Fibroblast of upper back skin (primary cell): ENCODE measurements around the gene DTNA.

Experiments used
- DNase-seq: peaks from one replicate; pipeline ENCODE4 v3.0.0-alpha.2; 2013

DTNA gene

DNA sequence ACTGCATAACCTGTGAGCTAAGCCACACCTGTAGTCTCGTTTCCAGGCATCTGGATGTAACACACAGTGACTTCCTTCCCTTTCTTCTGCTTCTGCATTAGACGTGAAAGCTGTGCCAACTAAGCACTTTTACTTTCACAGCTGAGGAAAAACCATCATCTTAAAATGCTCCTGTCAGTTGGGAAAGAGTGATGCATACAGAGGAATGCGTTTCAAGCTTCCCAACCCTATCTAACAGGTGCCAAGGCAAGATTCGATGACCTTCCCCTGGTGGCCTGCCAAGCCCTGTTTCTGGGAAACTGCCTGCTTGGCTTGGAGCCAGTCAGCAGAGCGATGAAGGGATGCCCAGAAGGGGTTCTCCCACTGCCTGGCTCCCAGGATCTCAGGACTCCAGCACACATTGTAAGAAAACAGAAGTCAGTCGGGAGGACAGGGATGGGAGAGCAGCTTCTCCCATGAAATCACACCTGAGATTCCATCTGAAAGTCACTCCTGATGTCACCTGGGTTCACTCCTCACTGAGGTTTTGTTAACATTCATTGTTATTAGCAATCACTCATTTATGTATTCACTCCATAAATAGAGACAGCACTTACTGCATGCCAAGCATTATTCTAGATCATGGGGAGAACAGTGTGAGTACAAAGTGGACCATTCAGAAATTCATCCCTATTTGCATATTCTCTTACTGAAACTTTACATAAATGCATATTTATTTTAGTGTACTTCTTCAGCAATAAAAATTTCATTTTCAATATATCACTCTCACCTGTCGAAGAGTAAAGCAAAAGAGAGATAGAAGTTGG is 64.1 kb downstream of the DTNA start:
- peak; percentile 39 for DNase-seq

DNA sequence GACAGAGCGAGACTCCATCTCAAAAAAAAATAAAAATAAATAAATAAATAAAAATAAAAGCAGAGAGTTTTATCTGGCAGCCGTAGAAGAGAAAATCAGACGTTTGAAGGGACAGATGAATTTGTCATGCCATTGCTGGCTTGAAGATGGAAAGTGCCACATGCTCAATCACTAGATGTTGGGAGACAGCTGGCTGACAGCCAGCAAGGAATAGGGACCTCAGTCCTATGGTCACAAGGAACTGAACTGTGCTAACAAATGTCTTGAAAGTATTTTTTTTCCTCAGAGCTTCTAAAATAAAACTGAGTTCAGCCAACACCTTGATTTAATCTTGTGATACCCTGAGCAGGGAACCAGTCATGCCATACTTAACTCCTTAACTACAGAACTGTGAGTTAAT is 65.4 kb downstream of the DTNA start:
- no peak for DNase-seq

DNA sequence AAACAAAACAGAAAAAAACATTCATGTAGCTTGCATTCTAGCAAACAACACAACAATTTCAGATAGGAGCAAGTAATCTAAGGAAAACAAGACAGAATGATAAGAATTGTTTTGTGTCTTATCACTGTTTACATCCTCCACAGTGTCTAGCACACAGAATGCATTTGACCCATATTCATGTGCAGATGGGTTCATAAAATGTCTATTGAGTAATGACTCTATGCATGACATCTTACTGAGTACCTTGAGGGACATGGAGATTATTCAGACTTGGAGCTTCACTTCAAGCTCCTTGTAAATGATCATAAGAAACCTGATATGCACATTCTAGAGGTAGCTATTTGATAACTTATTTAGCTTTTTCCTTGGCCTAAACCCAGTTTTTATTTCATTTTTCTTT is 69.0 kb downstream of the DTNA start:
- no peak for DNase-seq

DNA sequence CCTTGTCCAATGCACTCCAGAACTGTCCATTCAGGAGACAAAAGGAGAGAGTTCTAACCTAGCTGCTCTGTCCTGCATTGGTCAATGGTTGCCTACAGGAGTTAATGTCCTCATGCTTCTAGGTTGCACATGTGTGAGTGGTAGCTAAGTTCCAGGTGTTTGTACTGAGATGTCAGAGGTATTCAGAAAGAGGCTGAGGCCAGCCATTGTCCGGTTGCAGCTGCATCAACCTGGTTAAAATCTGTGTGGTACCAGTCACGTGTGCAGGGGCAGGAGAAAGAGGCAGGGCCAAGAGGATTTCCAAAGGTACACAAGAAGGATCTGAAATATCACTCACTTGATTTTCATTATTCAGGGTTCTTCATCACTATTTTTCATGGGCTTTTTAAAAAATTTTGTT is 70.8 kb downstream of the DTNA start:
- no peak for DNase-seq

DNA sequence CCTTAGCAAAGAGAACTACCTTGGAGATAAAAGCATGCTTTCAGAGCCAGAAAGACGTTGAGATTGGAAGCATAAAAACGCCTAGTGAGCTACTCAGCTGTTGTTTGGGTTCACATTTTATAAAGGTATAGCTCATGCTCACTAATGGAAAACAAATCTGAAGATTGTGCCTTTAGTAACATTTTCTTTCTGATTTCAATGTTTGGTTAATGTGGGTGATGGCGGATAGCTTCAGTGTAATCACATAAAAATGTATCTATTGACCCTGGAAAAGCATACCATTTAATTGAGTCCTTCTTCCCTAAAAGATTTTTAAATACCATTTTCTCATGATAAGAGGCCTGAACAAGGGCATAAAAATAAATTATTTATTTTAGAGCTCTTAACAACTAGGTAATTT is 73.4 kb downstream of the DTNA start:
- DNase-seq: peak; percentile 39

DNA sequence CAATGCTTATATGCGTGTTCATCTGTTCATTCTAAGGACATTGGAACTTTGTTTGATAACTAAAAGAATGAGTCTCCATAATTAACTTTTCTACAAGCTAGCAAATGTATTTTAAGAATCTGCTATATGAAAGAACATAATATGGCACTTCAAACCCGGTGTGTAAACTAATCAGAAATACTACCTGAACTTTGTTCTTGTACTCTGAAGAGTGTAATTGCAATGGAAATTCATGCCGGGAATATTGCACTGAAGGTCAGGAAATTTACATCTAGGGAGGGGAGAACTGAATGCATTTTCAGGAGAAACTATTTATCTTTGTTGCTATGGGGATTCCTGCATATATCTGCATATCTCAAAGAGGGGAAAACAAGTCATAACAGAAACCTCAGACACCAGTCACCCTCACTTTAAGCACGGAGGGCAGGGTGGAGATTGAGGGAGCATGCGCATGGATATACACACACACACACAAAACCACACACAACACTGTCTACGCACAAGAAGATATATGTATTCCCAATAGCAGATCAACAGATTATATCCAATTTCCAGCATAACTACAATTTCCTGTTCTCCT is 76.2 kb downstream of the DTNA start:
- DNase-seq: no peak

DNA sequence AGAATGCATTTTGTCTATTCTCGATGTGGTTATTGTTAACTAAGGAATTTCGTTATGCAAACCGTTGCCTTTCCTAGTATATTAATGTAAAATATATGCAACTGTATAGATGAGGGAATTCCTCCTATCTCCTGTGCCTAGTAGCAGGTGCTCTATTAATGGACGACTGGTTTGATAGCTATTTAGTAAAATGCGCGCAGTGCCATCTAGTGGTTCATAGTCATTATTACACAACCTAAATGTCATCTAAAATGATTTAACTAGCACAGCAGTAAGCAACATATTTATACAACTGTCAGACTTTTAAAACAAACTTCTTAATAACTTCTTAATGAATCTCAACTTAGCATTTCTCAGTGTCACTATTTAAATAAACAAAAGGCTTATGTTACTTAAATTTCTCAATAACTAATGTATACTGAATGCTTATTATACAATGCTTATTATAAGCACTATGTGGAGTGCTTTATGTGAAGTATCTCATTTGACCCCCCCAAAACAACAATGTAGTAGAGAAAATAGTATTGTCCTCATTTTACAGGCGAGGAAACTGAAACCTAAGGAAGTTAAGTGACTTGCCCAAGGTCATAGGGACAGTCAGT is 77.9 kb downstream of the DTNA start:
- DNase-seq: peak; percentile 55

DNA sequence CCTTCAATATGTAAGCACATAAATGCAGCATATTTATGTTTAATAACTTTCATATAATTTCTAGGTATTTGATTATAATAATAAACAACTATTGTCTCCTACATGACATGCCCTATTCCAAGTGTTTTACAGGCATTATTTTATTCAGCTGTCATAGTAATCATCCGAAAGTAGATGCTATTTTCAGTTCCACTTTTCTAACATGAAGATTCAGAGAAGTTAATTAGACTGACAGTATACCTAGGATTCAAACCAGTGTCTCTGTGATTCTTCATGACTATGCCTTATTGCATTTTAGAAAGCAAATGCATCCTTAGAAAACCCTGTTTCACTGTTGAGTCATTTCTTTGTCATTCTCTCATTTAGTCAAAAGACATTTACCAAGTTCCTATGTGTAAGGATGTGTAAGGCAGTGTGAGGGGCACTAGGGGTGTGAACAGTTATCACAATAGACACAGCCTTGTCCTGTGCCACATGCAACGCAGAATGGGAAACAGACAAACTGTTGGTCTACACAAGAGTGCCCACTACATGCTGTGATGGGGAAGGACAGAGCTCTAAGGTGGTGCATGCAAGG is 79.8 kb downstream of the DTNA start:
- DNase-seq: peak; percentile 17

DNA sequence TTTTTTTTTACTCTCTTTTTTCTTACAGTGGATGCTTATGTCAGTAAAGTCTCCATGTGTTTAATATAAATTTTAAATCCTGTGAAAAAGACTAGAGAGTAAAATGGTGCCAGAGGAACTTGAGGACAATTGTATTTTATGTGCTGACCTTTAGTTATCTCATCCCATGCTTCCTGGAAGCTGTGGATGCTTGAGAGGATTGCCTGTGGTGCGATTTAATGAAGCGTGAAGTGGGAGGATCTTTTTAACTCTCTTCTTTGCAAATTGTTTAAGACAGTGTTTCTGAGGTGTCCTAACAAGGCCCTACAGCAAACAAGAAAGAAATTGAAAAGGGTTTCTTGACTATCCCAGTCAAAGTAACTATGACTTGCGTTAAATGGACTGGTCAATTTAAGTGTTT is 84.2 kb downstream of the DTNA start:
- no peak for DNase-seq

DNA sequence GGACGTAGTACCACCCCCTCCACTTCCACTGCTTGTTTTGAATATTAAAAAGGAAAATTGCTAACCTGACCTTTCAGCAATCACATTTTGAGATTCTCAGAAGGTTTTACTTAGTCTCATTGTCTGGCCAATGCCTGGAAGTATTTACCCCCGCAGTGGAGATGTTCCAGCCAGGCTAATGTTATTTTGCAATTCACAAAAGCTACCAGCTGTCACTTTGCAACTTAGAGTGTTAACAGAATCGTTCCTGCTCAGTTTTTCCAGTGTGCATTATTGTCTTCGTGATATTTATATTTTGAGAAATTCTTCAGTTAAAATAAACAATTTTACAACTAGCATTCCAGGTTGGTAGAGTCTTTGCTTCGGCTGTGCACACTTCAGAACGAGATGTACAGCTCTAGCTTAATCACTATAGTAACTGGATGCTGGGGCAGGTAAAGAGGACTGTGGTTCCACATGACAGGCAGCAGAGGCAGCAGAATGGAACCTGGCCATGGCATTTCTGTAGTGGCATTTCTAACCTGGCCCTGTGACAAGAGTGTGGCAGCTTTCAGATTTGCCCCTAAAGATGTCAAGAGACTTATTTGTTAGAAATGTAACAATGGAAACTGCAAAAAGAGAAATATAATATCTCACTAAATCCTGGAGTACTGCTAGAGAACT is 85.1 kb downstream of the DTNA start:
- no peak for DNase-seq

DNA sequence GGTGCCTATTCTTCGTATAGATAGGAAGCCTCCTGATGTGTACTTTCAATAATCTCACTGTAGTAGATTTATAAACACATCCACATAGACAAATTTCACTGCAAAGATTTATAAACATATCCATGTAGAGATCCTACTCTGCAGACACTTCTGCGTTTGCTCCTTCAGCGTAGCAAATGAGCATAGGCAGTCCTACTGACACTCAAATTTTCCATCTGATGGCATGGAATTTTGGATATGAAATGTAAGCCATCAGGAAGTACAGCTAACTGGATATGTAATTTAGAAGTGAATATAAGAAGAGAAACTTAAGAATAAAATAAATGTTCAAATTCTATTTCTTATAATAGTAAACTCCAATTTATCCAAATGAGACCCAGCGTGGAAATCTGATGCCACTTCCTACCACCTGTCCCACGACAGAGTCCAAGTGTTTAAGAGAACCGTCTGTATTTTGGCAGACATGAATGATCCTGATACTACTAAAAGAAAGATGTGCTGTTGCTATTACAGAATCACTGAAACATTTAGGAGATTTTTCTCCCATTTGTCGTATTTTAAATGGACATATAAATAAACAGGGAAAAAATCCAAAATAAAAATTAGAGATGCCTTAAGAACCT is 86.0 kb downstream of the DTNA start:
- DNase-seq: no peak

DNA sequence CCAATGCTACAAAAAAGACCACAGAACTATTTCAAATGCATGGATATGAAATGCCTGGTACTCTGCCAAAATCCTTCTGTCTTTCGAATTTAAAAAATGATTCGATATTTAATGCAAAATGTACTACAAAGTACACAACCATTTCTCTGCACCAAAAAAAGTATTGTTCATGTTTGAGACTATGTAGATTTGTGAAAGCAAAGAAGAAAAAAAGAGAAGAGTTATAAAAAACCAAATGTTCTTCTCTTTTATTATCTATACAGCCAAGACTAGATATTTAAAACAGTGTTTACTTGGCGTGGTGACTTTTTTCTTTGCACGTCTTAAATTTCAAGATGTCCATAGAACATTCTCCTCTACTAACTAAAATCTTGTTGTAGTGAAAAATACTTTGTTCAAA is 89.2 kb downstream of the DTNA start:
- no peak for DNase-seq

DNA sequence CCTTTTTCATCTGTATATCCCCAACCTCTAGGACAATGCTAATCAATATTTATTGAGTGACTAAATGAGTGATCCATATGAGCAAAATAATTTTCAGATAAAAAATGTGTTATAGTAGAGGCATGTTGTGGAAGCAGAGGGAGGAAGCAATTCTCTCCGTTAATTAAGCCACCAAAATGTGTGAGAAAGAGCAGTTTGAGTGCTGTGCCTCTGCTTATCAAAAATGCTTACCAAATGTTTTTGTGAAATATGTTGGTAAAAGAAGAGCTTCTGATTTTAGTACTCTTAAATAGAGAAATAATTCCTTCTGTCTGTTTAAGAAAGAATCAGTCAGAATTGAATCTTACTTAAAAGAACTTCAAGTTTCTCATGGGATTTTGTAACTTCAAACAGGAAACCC is 90.3 kb downstream of the DTNA start:
- no peak for DNase-seq

DNA sequence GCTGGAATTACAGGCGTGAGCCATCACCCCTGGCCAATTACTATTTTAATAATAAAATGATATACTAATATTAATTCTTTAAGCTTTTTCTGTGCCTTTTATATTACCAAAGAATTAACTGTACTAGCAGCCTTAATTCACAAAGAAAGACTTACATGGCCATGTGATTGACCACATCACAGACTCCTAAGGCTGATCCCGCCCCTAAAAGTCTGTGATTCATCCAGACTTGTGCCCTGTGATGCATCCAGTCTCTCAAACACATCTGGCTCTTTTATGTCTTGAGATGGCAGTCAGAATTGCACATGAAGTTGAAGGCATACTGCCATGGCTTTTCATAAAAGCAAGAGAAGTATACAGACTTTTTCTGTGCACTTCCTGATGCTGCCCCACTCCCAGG is 91.7 kb downstream of the DTNA start:
- DNase-seq: peak; percentile 61

DNA sequence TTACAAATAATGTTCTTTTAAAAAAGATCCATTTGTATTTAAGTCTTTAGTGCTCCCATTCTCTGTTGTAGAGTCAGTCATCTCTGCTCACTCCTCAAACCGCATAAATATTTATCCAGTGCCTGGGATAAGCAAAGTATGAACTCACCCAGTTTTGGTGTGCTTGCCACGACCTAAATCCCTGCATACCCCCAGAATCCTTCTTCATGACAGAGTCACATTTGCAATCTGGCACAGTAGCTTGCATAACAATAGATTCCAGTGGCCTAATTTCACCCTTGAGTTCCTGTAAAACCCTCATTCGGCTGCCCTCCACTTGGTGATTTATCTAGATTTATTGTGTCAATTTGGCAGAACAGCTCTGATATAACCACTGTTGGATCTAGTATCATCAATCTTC is 92.9 kb downstream of the DTNA start:
- DNase-seq: no peak

DNA sequence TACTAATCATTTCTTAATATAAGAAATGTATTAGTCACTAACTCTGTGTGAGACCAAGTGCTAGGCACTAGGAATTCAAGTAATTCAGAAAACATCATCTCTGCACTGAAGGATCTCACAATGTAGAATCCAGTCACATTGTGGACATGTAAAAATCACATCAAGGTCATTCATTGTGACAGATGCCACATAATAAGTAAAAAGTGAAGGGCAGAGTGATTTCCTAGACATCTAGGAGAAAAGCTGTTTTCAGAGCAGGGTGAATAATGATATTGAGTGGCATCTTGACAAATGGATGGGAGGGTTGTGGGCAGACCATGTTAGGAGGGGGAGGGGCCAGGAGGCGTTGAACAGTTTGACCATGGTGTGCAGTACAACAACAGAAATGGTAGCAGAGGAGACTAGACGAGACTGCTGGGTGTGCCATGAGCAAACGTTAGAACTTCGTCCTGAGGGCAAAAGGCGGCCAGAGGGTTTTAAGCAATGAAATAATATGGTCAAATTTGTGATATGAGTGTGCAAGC is 93.8 kb downstream of the DTNA start:
- no peak for DNase-seq

DNA sequence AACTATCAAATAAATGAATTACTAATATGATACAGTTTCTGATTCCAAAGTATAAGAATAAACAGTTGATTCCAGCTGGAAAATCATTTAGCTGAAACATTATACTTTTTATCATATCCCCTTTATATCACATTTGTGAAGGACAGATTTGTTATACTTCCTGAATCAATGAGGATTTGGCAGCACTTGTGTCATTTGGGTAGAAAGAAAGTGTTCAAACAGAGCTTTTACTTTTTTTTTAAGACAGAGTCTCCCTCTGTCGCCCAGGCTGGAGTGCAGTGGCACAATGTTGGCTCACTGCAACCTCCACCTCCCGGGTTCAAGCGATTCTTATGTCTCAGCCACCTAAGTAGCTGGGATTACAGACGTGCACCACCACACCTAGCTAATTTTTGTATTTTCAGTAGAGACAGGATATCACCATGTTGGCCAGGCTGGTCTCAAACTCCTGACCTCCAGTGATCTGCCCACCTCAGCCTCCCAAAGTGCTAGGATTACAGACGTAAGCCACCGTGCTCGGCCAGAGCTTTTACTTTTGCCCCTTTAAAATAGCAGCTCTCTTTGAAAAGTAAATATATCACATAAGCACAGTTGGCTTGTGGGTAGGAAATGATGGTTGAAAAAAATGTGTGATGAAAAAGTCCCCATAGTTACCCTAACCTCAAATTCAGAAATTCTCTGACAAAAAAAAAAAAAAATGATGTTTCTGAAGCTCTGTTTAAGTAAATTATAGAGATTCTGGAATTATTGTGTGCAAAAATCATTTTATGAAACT is 95.2 kb downstream of the DTNA start:
- DNase-seq: no peak

DNA sequence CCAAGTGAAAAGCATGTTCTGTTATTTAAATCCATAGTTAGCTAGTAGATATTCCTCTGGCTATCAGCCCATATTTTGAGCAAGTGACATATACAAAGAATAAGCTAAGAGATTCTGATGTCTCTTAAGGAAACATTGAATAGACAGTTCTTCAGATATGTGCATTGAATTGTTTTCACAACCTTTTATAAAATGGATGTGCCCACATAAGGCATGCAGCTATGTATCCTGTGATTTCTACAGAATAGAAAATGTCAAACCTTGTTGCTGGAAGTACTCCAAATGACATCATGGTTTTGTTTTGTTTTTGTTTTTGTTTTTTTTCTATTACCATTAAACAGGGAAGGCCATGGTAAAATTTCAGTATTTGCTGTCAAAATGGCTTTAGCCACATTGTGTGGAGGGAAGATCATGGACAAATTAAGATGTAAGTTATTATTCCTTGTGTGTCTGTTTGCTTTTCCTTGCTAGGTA is 95.8 kb downstream of the DTNA start:
- DNase-seq: no peak

DNA sequence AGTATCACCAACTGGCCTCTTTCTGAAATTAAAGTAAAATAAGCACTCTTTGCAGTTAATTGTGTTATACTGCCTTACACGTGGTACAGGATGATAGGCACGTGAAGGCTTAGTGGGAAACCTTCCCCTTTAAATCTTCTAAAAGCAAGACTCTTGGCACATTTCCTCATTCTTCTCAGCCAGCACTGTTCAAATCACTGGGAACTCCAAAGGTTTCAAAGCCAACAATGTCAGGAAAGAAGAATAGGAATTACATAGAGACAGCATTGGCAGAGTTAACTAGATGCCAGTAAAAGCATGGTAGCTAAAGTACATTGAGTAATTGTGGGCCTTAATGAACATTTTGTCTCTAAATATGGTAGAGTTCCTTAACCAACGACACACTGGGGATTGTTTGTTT is 96.4 kb downstream of the DTNA start:
- DNase-seq: no peak

DNA sequence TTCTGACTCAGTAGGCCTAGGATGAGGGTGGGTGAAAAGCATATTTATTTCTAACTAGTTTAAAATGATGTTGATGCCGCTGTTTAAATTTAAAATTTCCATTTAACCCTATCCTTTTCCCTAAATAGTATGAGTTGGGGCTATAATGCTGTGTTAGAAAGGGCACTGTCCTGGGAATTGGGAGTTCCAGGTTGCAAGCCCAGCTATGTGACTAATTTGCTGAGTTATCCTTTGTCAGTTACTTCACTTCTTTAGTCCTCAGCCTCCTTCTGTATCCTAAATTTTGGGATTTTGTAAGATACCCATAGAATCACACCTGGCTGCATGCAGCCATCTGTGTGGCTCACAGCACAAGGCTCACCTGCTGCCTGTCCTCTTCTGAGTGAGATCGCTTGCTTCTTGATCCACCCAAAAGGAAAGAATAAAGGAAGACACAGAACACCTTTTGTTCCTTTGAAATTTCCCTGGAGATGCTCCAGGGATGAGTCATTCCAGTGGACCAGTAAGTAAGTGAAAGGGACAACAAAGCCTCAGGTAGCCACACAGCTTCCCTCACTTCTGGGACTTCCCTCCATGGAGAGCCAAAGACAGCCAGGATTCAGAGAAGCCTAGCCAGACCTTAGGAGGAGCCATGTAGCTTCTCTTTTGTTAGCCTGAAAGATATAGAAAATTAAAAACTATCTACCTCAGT is 97.2 kb downstream of the DTNA start:
- DNase-seq: no peak

DNA sequence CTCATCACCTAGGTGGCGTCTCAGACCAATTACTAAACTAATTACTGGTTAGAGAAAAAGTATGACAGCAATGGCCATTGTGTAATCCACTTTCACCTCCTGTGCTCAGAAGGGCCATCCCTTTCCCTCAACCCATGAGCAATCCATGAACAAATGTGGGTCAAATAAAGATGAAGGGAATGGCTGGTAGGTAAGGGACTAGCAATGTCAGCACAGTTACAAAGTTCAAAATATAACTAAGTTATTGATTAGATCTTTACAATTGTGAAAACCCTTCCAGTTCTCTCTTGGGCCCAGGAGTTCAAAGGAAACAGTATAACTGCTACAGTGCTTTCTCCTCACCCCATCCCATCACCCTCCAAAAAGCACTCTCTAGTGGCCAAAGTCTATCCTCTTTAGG is 98.3 kb downstream of the DTNA start:
- no peak for DNase-seq
